ELR (cell line): ENCODE measurements around the gene TPM3.
"Not testable (repeated sequence)": the region's sequence is repeated elsewhere in the genome, so short reads cannot be mapped to it uniquely, and the experiment has no call there.

Experiments used
- DNase-seq: peaks from one replicate; pipeline ENCODE4 v3.0.0-alpha.2; 2015; ENCODE audit warnings: low read depth

The TPM3 gene

GRCh38 chr1:154166207-154166606, 25.7 kb downstream of the TPM3 start:
- DNase-seq, result no peak

GRCh38 chr1:154159554-154159953, 32.3 kb downstream of the TPM3 start:
- DNase-seq, result no peak

GRCh38 chr1:154158307-154159125, 33.4 kb downstream of the TPM3 start:
- no peak for DNase-seq

- DNase-seq, result no peak
Measured at GRCh38 chr1:154157520-154158306, 34.2 kb downstream of the TPM3 start.

- no peak for DNase-seq
Measured at GRCh38 chr1:154155251-154155650, 36.6 kb downstream of the TPM3 start.

- no peak for DNase-seq
Measured at GRCh38 chr1:154154534-154155191, 37.2 kb downstream of the TPM3 start, which contains the start of gene NUP210L. TSS of gene NUP210L (minus strand) at chr1:154155073.

- DNase-seq, result no peak
Measured at GRCh38 chr1:154154053-154154452, 37.8 kb downstream of the TPM3 start.

- DNase-seq, result no peak
Measured at GRCh38 chr1:154151311-154151710, 40.6 kb downstream of the TPM3 start.

- no peak for DNase-seq
Measured at GRCh38 chr1:154148807-154149206, 43.1 kb downstream of the TPM3 start.

GRCh38 chr1:154147505-154147904, 44.4 kb downstream of the TPM3 start:
- DNase-seq, result not testable (repeated sequence)

GRCh38 chr1:154145986-154146385, 45.9 kb downstream of the TPM3 start:
- DNase-seq, result peak; percentile 29

- DNase-seq, result no peak
Measured at GRCh38 chr1:154142358-154142757, 49.5 kb downstream of the TPM3 start.

- DNase-seq, result no peak
Measured at GRCh38 chr1:154141240-154141639, 50.7 kb downstream of the TPM3 start.

GRCh38 chr1:154137888-154138287, 54.0 kb downstream of the TPM3 start:
- DNase-seq, result no peak

GRCh38 chr1:154133256-154133655, 58.6 kb downstream of the TPM3 start:
- DNase-seq, result no peak

GRCh38 chr1:154129391-154129970, 62.4 kb downstream of the TPM3 start:
- DNase-seq, result peak; percentile 38

- DNase-seq, result not testable (repeated sequence)
Measured at GRCh38 chr1:154123205-154123604, 68.7 kb downstream of the TPM3 start.

- no peak for DNase-seq
Measured at GRCh38 chr1:154117642-154118041, 74.3 kb downstream of the TPM3 start.

- no peak for DNase-seq
Measured at GRCh38 chr1:154115180-154115579, 76.7 kb downstream of the TPM3 start.
